SIG-M5 treated with dmso at 0.1 percent for 504 hours (cell line): ENCODE results near the gene COPE.
"Not testable (repeated sequence)": the region's sequence is repeated elsewhere in the genome, so short reads cannot be mapped to it uniquely, and the experiment has no call there.

Experiments used
- DNase-seq: peaks from one replicate; lab custom pipeline; 2025; ENCODE audit not compliant: unreplicated experiment; lab: John Stamatoyannopoulos, UW

The COPE gene

DNA sequence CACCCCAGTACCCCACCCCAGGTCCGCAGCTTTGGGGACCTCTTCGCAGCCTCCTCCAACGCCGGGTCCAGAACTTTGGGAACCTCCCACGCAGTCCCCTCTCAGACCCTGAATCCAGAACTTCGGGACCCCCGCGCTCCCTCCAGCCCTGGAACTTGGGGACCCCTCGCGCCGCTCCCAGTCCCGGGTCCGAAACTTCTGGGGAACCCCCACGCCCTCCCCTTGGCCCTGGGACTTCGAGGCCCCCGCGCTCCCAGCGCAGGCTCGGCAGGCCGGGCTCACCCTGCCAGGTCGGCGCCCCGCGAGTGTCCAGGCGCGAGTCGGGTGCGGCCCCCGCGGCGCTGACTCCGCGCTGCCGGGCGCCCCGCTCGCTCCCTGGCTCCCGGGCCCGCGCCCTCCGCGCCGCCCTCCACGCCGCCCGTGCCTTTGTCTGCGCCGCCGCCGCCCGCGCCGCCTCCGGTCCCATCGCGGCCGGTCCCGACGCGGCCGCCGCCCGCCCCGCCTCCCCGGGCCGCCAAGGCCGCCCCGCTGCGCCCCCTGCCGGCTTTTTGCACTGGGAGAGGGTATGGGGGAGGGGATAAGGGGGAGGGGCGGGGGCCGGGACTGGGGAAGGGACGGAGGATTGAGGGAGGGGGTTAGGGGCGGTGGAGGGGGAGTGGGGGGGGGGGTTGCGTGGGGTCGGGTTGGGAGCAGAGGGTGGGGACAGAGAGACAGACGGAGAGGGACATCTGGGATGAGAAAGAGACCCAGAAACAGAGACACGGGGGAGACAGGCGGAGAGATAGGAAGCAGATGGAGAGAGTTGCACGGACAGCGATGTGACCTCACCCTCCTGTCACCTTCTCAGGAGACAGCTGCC is 21.8 kb upstream of the COPE start, which contains the start of gene HOMER3:
HOMER3 (minus strand) TSS at position 449 of the 859 bp plus-strand sequence. CDS start 2,235 bp downstream, outside the sequence.
- peak; percentile 21 for DNase-seq

DNA sequence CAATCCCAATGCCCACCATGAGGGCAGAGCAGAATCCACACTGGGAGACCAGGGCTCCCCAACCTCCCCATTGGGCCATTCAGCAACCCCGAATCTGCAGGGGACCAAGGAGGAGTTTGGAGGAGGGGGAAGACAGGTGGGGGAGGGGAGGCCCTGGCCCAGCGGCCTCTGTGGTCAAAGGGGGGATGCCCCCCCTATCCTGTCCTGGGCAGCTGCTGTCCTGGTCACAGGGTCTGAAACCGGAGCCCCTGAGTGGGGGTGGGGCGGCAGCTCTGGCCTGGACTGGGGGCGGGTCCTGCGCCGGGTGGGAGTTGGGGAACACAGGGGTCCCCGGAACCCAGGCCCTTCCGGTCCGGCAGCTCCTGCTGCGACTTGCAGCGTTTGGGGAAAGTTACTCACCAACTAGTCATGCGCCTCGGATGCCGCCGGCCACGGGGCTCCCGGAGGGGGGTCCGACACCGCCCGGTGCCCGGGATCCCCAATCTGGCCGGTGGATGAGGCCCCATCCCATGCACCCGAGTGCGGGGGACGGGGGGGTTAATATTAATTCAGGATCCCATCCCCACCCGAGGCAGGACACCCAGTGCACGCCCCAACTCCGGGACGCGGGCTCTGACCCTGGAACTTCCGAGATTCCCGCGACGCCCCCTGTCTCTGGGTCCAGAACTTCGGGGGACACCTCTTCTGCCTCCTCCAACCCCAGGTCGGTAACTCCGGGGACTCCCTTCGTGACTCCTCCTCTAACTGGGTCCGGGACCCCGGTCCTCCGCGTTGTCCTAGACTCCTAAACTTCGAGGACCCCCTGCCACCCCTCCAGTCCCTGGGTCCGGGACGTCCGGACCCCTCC is 21.0 kb upstream of the COPE start:
- no peak for DNase-seq

DNA sequence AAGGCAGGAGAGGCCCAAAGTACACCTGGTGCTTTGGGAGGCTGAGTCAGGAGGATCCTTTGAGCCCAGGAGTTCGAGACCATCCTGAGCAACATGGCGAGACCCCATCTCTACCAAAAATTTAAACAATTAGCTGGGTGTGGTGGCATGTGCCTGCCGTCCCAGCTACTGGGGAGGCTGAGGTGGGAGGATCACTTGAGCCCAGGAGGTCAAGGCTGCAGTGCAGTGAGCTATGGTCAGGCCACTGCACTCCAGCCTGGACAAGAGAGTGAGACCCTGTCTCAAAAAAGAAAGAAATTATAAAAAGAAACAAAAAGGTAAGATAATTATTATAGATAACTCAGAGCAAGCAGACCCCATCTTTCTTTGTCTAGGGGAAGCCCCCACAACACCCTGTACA is 20.0 kb upstream of the COPE start:
- DNase-seq, result no peak

DNA sequence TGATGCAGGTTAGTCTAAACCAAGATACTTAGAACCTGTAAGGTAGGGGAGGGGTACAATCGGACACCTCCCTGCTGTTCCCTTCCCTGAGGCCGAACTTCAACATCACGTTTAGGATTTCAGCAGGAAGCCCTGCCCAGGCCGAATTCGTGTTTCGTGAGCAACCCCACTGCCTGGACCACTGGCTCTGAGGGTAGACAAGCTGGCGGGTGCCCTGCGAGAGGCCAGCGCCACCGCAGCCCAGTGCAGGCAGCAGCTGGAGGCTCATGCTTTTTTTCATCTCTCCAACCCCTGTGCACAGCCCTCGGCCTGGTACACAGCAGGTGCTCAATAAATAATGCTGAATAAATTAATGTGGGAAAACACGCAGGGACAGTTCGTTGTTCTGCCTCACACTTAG is 14.1 kb upstream of the COPE start:
- no peak for DNase-seq

DNA sequence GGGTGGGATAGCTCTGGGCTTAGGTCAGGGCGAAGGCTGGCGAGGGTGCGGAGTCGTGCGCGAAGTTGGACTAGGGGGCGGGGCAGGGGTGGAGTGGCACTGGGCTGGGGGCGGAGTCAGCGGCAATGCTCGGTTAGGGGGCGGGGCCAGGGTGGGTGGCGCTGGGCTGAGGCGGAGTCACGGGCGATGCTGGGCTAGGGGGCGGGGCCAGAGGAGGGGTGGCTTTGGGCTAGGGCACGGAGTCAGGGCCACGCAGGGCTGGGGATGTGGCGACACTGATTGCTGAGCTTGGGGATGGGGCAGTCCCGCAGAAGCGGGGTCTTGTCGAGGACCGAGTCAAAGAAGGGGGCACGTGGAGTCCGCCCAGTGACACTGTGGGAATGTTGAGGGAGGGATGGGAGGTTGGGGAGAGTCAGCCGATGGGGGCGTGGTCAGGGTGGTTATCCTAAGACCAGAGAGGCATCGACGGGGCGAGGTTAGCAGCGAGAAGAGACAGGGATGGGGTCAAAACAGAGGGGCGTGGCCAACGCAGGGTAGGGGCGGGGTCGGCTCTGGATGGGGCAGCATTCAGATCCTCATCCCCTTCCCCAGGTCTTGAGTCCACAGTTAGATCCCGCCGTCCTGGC is 13.1 kb upstream of the COPE start:
- DNase-seq, result peak; percentile 46

DNA sequence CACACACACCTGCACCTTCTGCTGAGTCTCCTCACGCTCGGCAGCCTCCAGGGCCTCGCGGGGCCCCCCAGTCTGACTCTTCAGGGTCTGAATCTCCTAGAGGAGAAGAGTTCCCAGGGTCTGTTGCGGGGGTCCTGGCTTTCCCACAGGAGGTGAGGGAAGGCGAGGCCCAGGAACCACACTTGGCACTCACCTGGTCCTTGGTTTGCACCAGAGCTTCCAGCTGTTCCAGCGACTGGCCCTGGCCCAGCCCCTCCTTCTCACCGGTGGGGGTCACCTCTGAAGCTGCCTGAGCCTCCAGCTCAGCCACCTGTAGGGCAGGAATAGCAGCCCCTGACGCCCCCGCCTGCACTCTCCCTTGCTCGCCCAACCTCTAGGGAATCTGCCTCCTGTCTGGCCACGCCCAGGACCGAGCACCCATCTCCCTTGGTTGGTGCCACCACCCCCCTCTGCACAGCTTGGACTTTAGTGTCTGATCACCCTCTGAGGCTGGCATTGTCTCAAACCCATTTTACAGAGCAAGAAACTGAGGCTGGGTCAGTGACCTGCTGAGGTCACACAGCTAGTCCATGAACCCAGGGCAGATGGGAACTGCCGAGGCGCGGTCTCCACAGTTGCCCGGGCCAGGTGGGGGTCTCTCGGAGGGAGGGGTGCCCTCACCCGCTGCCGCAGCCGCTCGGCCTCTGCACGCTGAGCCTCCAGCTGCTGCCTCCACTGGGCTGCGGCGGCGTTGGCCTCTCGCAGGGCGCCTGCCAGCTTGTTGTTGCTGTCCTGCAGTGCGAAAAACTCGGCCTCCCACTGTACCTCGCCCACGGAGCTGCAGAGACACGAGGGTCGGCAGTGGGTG is 12.4 kb upstream of the COPE start:
- no peak for DNase-seq

DNA sequence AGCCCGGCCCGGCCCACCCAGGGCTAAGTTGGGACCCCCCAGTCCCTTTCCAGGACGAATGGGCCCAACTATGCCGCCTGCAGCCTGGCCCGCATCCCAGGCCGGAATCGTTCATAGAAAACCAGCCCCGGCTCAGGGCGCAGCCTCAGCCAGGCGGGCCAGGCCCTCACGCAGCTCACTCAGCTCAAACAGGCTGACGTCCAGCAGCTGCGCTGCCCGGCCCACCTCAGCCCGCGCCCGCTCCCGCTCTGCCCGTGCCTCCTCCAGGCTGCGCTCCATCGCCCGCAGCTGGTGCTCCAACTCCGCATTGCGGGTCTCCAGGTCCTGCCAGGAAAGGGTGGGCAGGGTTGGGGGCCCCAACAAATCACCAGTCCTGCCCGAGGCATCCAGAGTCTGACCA is 10.1 kb upstream of the COPE start:
- no peak for DNase-seq

DNA sequence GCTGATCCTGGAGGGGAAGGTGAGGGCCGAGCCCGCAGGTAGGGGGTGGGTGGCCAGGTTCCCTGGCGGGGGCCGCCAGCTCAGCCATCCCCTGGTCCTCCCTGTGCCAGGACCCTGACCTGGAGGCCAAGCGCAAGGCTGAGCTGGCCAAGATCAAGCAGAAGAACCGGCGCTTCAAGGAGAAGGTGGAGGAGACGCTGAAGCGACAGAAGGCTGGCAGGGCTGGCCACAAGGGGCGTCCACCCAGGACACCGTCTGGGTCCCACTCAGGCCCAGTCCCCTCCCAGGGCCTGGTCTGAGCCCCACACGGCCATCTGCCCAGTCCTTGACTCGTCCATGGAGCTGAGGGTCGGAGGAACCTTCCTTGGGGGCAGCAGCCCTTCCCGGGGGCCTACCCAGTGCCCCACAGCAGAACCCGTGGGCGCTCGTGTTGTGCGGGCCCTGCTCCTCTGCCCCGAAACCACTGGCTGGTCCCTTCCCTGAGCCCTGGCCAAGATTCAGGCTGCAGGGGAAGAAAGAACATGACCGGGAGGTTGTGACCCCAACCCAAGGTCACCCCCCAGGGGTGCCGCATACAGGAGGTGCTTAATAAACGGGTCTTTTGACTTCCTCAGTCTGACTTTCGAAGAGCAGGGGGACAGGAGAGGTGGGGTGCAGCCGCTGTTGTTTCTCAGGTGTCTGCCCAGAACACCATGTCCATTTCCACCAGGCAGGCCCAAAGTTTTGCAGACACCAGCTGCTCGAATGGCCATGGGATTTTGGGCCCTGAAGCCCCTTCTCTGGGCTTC is 9.0 kb upstream of the COPE start:
- no peak for DNase-seq

DNA sequence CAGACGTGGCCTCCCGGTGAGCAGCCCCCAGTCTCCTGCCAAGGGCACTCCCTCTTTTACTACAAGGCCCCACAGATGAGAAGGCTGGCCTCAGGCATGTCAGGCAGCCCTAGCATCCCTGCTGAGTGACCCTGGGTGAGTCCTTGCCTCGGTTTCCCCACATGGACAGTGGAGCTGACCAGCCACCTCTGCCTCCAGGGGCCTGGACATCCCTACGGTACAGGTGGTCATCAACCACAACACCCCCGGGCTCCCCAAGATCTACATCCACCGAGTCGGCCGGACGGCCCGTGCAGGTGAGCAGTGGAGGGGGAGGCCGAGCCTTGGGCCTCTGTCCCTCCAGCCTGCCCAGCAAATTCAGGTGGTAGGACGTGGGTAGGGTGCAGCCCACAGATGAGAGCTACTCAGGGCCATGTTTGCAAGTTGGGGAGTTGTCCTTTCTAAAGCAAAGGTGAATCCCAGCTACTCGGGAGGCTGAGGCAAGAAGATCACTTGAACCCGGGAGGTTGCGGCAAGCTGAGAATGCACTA is 5.6 kb upstream of the COPE start:
- no peak for DNase-seq

DNA sequence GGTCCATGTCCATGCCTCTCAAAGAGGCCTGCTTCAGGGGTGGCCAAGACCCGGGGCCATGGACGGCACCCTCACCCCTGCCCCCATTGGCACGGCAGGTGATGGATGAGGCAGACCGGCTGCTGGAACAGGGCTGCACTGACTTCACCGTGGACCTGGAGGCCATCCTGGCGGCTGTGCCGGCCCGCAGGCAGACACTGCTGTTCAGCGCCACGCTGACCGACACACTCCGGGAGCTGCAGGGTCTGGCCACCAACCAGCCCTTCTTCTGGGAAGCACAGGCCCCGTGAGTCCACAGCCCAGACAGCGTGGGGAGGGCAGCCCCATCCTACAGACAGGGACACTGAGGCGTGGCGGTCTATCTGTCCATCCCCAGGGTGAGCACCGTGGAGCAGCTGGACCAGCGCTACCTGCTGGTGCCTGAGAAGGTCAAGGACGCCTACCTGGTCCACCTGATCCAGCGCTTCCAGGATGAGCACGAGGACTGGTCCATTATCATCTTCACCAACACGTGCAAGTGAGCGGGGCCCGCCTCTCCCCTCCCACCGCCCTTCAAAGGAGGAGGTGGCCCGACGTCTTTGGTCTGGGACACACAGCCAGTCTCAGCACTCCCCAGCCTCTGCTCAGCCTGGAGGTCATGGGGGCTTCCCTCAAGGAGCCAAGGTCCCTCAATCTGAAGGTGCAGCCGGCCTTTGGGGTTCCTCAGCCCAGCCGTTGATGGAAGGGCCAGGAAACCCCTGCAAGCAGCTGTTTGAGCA is 3.2 kb upstream of the COPE start:
- DNase-seq, result no peak

DNA sequence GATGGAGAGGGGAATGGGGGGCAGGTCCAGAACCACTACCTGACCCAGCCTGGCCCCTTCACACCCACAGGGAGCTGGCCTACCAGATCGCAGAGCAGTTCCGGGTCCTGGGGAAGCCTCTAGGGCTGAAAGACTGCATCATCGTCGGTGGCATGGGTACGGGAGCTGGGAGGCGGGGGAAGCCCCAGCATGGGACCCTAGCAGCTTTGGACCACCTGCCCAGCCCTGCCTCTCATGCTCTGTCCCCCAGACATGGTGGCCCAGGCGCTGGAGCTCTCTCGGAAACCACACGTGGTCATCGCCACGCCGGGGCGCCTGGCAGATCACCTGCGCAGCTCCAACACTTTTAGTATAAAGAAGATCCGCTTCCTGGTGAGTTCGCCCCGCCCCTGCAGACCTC is 2.4 kb upstream of the COPE start:
- no peak for DNase-seq

DNA sequence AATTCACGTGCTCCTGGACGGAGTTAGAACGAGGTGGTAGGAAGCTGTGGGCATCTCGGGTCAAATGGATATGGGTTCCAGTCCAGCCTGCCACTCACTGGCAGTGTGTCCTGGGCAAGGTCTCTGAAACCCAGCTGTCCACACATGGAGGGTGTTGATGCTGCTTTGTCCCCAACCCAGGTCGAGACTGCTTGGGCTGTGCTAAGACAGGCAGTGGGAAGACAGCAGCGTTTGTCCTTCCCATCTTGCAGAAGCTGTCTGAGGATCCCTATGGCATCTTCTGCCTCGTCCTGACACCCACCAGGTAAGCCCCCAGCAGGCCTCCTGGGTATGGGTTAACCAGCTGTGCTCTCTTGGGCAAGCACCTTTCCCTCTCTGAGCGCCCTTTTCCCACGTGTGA is 1.2 kb upstream of the COPE start:
- DNase-seq, result no peak

DNA sequence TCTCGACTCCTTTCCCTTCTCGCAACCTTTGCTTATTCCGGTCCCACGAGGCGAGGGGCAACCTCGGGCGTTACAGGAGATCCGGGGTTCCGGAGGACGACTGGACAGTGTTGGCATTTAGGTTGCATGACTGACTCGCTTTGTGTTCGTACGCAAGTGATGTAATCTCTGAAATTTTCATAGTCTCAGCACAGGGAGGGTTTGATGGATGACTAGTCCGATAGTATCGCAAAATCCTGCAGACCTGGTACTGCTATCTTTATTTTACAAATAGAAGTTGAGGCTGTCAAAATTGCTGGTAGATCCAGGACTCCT is 670 bp upstream of the COPE start:
- no peak for DNase-seq

DNA sequence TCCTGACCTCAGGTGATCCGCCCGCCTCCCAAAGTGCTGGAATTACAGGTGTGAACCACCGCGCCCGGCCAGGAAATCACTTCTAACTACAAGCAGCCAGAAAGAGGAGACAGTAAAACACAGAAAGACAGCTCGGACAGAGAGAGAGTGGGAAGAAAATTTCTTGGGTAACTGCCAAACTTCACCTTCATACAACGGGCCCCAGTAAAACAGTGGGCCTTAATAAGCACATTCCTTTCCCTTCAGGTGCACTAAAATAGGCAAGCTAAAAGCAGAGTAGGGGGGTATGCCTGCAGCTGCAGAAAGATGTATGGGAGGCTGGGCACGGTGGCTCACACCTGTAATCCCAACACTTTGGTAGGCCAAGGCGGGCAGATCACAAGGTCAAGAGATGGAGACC is 1.6 kb downstream of the COPE start:
- not testable (repeated sequence) for DNase-seq

DNA sequence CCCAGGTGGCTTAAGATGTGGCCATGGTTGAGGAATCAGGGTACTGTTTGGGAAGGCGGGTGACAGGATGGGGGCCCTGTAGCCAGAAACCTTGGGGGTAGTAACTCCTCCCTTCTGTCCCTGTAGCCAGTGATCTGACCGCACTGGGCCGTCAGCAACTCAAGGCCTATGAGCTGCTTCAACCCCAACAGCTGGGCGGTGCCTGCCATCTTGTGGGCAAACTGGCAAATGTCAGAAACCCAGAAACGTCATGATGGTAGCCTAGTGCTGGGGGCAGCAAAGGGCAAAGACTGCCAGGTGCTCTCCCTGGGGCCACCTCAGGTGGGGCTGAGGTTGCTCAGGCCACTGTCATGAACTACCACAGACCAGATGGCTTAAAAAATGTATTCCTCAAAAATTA is 3.5 kb downstream of the COPE start:
- peak; percentile 32 for DNase-seq

DNA sequence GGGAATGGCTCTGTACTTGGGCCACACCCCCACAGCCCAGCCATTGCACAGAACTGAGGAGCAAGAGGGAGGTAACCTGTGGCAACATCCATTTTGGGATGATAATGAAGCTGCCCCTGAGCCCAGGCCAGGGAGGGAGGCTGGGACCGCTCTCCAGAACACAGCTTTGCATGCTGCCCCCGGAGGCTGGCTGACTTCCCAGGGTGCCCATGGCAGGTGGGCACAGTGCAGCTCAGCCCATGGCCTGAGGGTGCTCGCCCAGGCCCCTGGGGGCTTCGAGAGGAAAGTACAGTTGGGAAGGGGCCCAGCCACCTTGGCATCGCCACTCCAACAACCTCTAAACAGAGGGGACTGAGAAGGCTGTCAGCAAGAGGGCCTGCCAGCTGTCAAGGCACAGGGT is 5.7 kb downstream of the COPE start:
- DNase-seq, result no peak

DNA sequence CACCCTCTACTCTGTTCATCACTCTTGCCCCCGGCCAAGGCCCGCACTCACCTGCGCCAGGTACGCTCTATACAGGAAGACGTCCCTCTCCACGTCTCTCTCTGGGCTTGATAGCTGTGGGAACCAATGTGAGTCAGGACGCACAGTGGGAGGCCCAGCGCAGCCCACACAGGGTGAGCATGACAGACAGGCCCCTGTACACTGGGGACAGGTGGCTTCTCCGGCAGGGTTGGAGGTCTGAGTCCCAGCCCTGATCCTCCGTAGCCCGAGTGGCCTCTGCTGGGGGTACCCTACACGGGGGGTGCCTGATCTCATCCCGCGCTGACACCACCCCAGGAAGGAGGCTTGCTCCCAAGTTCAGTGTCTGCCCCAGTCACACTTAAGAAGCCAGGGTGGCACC is 6.3 kb downstream of the COPE start:
- no peak for DNase-seq

DNA sequence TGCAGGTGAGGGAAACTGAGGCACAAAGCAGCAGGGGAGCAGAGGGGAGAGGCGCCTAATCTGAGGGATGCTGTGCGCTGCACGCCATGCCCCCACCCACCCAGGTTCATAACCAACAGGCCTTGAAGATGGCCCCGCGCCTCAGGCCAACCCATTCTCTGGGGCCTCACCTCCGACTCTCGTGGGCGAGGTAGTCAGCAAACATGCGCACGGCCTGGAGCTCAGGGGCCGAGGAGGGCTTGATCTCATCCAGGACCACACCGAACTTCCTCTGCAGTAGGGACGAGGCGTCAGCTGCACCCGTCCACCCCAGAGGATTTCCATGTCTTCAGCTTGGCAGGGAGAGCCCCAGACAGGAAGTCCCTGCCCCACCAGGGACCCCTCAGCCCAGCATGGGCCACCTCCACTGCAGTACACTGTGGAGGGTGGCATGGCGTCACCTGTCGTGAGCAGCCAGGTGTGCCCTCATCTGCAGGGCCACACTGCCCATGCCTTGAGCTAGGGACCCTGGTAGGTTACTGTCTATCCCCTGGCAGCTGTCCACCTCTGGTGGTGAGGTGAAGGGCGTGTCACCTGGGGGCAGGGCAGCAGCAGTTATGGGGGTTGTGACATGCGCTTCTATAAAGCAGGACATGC is 8.3 kb downstream of the COPE start:
- DNase-seq, result no peak

DNA sequence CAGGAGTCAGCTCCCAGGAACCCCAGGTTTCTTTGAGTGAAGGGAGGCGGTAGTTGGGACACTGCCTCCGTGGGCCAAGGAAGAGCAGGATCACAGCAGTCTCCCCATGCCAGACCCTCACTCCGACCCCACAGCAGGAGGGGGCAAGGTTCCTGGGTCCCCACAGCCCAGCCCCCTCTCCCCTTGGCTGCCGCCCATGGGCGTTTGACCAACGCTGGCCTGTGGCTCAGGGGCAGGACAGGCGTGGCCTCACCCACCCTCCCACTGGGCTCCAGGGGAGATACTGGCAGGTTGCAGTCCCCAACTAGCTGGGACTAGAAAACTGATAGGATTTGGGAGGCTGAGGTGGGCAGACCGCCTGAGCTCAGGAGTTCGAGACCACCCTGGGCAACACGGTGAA is 9.2 kb downstream of the COPE start:
- no peak for DNase-seq
